GM12865 (cell line): Measurements from ENCODE around the gene C11orf54.

ENCODE experiments used
- DNase-seq: peaks from one replicate; pipeline ENCODE4 v3.0.0; 2010; ENCODE audit warnings: low read depth
- H3K4me3 ChIP-seq: 2 replicates; pipeline ENCODE4 v1.5.1; 2011; ENCODE audit warnings: mild to moderate bottlenecking, low read depth, low read length, control low read depth
- TF ChIP-seq, protein P1 (sequence below): IDR thresholded peaks from 2 replicates; pipeline ENCODE4 v1.5.1; 2011; ENCODE audit warnings: low read length, control low read depth, low read depth, inconsistent platforms; ENCODE audit not compliant: insufficient read depth; ENCODE audit errors: missing control alignments

Gene C11orf54

DNA sequence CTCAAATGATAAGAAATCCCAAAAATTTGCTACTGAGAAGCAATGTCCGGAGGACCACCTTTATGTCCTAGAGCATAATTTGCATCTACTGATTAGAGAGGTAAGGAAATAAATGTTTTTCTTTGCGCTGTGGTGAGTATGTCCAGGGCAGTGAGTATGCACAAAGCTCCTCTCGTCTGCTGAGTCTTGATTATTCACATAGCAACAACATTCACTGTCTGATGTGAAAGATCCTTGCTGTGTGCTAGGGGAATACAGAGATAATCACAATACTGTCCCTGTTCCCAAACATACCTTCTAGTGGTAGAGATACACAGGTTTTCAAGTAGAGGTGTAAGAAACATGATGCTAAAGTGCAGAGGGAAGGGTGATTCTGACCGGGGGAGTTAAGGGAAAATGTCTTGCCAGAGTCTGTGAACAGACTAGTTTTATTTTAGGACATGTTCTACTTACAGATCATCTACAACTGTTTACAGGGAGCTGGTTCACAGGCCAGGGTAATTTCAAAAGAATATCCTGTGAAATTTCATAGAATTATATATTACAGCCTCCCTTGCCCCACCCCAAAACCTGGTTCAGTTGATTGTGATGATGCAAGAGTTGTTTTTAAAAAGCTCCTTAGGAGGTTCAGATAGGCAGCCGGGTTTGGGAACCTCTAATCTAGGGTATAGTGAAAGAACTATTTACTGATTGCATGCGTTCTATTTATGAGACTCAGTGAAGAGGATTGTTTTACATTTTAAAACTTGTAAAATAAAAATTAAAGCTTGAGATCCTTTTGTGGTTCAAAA is 55.2 kb downstream of the C11orf54 start:
- TF ChIP-seq, protein P1, sequence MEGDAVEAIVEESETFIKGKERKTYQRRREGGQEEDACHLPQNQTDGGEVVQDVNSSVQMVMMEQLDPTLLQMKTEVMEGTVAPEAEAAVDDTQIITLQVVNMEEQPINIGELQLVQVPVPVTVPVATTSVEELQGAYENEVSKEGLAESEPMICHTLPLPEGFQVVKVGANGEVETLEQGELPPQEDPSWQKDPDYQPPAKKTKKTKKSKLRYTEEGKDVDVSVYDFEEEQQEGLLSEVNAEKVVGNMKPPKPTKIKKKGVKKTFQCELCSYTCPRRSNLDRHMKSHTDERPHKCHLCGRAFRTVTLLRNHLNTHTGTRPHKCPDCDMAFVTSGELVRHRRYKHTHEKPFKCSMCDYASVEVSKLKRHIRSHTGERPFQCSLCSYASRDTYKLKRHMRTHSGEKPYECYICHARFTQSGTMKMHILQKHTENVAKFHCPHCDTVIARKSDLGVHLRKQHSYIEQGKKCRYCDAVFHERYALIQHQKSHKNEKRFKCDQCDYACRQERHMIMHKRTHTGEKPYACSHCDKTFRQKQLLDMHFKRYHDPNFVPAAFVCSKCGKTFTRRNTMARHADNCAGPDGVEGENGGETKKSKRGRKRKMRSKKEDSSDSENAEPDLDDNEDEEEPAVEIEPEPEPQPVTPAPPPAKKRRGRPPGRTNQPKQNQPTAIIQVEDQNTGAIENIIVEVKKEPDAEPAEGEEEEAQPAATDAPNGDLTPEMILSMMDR, result no peak
- DNase-seq, result no peak
- no peak overlapping the region for H3K4me3 ChIP-seq

DNA sequence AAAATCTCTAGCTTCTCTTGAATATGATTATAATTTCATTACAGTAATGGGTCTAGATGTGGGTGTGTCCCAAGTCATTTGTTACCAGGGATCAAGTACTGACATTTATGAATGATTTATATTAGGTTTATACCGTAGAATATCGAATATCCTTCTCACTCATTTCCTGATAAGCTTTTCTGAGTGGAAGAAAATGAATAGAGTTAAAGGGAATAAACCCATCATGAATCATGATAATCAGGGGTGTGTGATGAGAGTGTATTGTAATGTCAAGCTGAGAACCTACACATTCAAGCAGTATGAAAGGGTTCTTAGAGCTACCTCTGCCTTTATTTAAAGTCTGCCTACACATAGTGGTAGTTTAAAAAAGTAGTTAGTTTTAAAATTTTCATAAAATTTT is 59.9 kb downstream of the C11orf54 start:
- H3K4me3 ChIP-seq, result no peak overlapping the region
- DNase-seq, result no peak
- TF ChIP-seq, protein P1, result no peak

DNA sequence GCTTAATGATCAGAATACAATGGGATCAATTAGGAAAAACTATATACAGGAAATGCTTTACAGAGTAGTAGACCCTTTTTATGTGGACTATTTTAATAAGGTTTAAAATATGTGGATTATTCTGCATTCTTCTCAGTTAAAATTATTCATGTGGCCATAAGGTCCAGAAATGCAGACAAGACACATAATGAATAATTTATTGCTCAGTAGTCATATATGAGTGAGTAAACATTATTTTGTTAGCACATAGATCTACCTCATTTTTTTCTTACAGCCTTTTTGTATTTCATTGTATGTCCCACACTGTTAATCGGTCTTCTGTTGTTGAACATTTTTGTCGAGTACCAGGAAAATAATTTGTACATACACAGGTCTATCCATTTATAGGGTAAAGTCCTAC is 63.4 kb downstream of the C11orf54 start:
- no peak for DNase-seq
- TF ChIP-seq, protein P1, result no peak
- H3K4me3 ChIP-seq, result no peak overlapping the region

- TF ChIP-seq, protein P1, result no peak
- DNase-seq, result no peak
- H3K4me3 ChIP-seq, result no peak overlapping the region
Observed at GRCh38 chr11:93807980-93808379, 66.5 kb downstream of the C11orf54 start.

DNA sequence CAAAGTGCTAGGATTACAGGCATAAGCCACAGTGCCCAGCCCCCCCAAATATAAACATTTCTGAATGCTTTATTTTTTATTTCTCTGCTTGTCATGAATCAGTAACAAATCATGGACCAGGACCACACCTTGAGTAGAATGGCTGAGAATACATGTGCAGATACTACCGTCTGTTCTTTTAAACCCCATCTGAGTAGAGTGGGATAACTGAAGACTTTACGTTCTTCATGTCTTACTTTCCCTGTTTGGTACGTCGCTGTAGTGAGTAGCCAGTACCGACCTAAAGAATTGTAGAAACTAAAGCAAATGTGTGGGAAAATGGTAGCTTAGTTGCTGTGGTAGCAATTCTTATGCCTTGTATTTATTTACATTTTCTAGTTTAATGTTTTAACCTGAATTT is 72.5 kb downstream of the C11orf54 start:
- no peak for DNase-seq
- no peak overlapping the region for H3K4me3 ChIP-seq
- TF ChIP-seq, protein P1, result no peak
